HepG2 (cell line): ENCODE data around the gene SULT6B1. TPM values are rescaled to one million over a fixed set of nuclear protein-coding genes. Genes with fewer than 3 reads are reported as not detected.

Experiments used
- ATAC-seq: fragments of 200-7000 bp; cut with Tn5 transposase; 3 replicates; pipeline ENCODE4 v1.9.1; 2020; ENCODE audit warnings: mild to moderate bottlenecking, moderate library complexity
- BruUV-seq: library from RNA; stranded (reverse); fragments of 400-500 nt; replicated peaks from 2 replicates; lab custom pipeline; 2021; lab: Mats Ljungman, UMichigan
- CTCF ChIA-PET: fragments of 300-600 bp; formaldehyde crosslinking; extraction: SDS; loops from one replicate; lab custom pipeline; 2021; ENCODE audit warnings: low total read pairs, inconsistent platforms, low intra/inter-chr PET ratio; lab: Yijun Ruan, JAX
- POLR2A ChIA-PET: fragments of 350-600 bp; sonication (Branson Sonifier 250); formaldehyde crosslinking; loops from one replicate; lab custom pipeline; 2020; ENCODE audit warnings: antibody characterized with exemption, inconsistent platforms; lab: Yijun Ruan, JAX
- DNase-seq: peaks from one replicate; pipeline ENCODE4 v3.0.0-alpha.2; 2015; ENCODE audit warnings: low spot score
- FAIRE-seq: peaks from 3 replicates; lab custom pipeline; 2011; peaks lifted over from hg19 to GRCh38; lab: Jason Lieb, UNC
- H2AFZ ChIP-seq: one replicate; pipeline ENCODE4 v1.6.1; 2011; ENCODE audit warnings: low read length, inconsistent platforms
- H3K27ac ChIP-seq: fragments of 300-600 bp; 3 replicates; pipeline ENCODE4 v1.8.0; 2011; ENCODE audit warnings: mixed run types, mild to moderate bottlenecking, mixed read lengths, low read length, inconsistent platforms; ENCODE audit not compliant: insufficient read depth; ENCODE audit errors: extremely low read length
- H3K27me3 ChIP-seq, 2 experiments: fragments of 200-600 bp in 1 of 2; 2 replicates in 1 of 2; 3 replicates in 1 of 2; pipeline versions ENCODE4 v1.6.0 to v1.8.0; 2011; ENCODE audit warnings: low read length in 2 of 2, mild to moderate bottlenecking in 2 of 2, moderate library complexity in 2 of 2, inconsistent platforms in 1 of 2; ENCODE audit not compliant: insufficient read depth in 2 of 2, control insufficient read depth in 1 of 2
- H3K36me3 ChIP-seq, 2 experiments: fragments of 200-600 bp in 1 of 2; replicated peaks in 1 of 2; 2 replicates in 1 of 2; 3 replicates in 1 of 2; pipeline versions ENCODE4 v1.5.1 to v1.8.0; 2011; ENCODE audit warnings: low read length in 2 of 2, inconsistent platforms in 1 of 2; ENCODE audit not compliant: insufficient read depth in 2 of 2, control insufficient read depth in 1 of 2
- H3K4me1 ChIP-seq: 2 replicates; pipeline ENCODE4 v1.5.1; 2012; ENCODE audit warnings: low read length, inconsistent platforms; ENCODE audit not compliant: insufficient read depth
- H3K4me2 ChIP-seq: 2 replicates; pipeline ENCODE4 v1.6.0; 2011; ENCODE audit warnings: low read depth, low read length, inconsistent platforms
- H3K4me3 ChIP-seq, 3 experiments: fragments of 200-600 bp in 1 of 3; sonication (generic), shearing (Covaris generic) in 1 of 3; replicated peaks in 1 of 3; 2 replicates each; pipeline ENCODE4 v1.5.1; 2011 to 2016; ENCODE audit warnings: low read length in 3 of 3, inconsistent platforms in 2 of 3, low read depth in 2 of 3, mild to moderate bottlenecking in 2 of 3, control low read depth in 1 of 3, mixed read lengths in 1 of 3; ENCODE audit not compliant: insufficient read depth in 1 of 3
- H3K79me2 ChIP-seq: one replicate; pipeline ENCODE4 v1.6.1; 2011; ENCODE audit warnings: low read length, inconsistent platforms; ENCODE audit not compliant: insufficient read depth
- H3K9ac ChIP-seq: 2 replicates; pipeline ENCODE4 v1.6.0; 2011; ENCODE audit warnings: mild to moderate bottlenecking, low read depth, low read length, inconsistent platforms; ENCODE audit not compliant: insufficient read depth
- H3K9me3 ChIP-seq: 2 replicates; pipeline ENCODE4 v1.5.1; 2012; ENCODE audit warnings: mild to moderate bottlenecking, low read length
- H4K20me1 ChIP-seq: 2 replicates; pipeline ENCODE4 v1.6.0; 2011; ENCODE audit warnings: inconsistent platforms, mild to moderate bottlenecking, low read length, moderate library complexity; ENCODE audit not compliant: insufficient read depth
- ATF7 ChIP-seq, 2 experiments: fragments of 450-650 bp in 1 of 2; sonication (generic) in 1 of 2; formaldehyde crosslinking in 1 of 2; IDR thresholded peaks; 2 replicates each; pipeline versions ENCODE4 v1.4.0 to v1.6.1; 2016 to 2020; ENCODE audit warnings: antibody characterized with exemption in 1 of 2, mild to moderate bottlenecking in 1 of 2, missing genetic modification reagents in 1 of 2
- KAT8 ChIP-seq: IDR thresholded peaks from 2 replicates; pipeline ENCODE4 v1.6.1; 2016; ENCODE audit warnings: missing genetic modification reagents, missing compliant biosample characterization
- MTA3 ChIP-seq: sonication (generic); formaldehyde crosslinking; IDR thresholded peaks from 2 replicates; pipeline ENCODE4 v1.4.0; 2020; ENCODE audit warnings: missing genetic modification reagents
- SAFB2 ChIP-seq: sonication (generic); formaldehyde crosslinking; IDR thresholded peaks from 2 replicates; pipeline ENCODE4 v1.5.1; 2020; ENCODE audit warnings: missing genetic modification reagents, low read depth, mild to moderate bottlenecking, borderline replicate concordance
- SRSF4 ChIP-seq: fragments of 200-400 bp; formaldehyde crosslinking; IDR thresholded peaks from one replicate; pipeline ENCODE4 v1.6.1; 2018; ENCODE audit warnings: mild to moderate bottlenecking, low read depth, low read length, moderate library complexity; ENCODE audit not compliant: poor library complexity, severe bottlenecking
- ZEB1 ChIP-seq: IDR thresholded peaks from 2 replicates; pipeline ENCODE4 v1.6.1; 2012; ENCODE audit warnings: mild to moderate bottlenecking, low read depth, inconsistent platforms; ENCODE audit not compliant: insufficient replicate concordance
- ZNF282 ChIP-seq: fragments of 450-650 bp; IDR thresholded peaks from 2 replicates; pipeline ENCODE4 v1.6.1; 2018; ENCODE audit not compliant: partially characterized antibody
- ZNF30 ChIP-seq: sonication (generic); formaldehyde crosslinking; IDR thresholded peaks from 2 replicates; pipeline ENCODE4 v1.5.0; 2020; ENCODE audit warnings: mild to moderate bottlenecking, missing genetic modification reagents
- ZNF354B ChIP-seq: sonication (generic); formaldehyde crosslinking; IDR thresholded peaks from 2 replicates; pipeline ENCODE4 v1.8.0; 2022; ENCODE audit warnings: mild to moderate bottlenecking, missing genetic modification reagents
- ZNF496 ChIP-seq: sonication (generic); formaldehyde crosslinking; IDR thresholded peaks from 2 replicates; pipeline ENCODE4 v1.8.1; 2023; ENCODE audit warnings: mild to moderate bottlenecking, moderate library complexity, missing genetic modification reagents; ENCODE audit not compliant: insufficient replicate concordance
- WGBS: methylation state at CpG from one replicate; pipeline ENCODE4 v1.1.6; 2017; ENCODE audit warnings: low lambda C conversion rate; 5-methylcytosine and 5-hydroxymethylcytosine counted together
- in situ Hi-C: cut with HindIII; loops from 2 replicates; pipeline ENCODE4 v1.10.0; 2017; ENCODE audit warnings: low pct_unique_long_range_greater_than_20kb; ENCODE audit not compliant: extremely low pct_ligation_motif_present
- intact Hi-C: fragments of 100-400 bp; cut with micrococcal nuclease; formaldehyde crosslinking; loops from one replicate; pipeline ENCODE4 v1.10.0; 2022; ENCODE audit not compliant: unreplicated experiment
- polyA plus RNA-seq, 8 experiments: library from polyadenylated mRNA; depleted of rRNA in 3 of 8; stranded (reverse) in 7 of 8; unstranded in 1 of 8; fragments of >200 nt; fragmentation: Illumina TruSeq in 4 of 8; extraction: Trizol in 4 of 8; gene quantifications; 2 replicates each; pipeline versions ENCODE4 v1.2.1 to v1.2.3, GENCODE V29; 2011 to 2016; ENCODE audit warnings: low read depth in 4 of 8, missing spikeins in 1 of 8, mixed read lengths in 1 of 8; ENCODE audit not compliant: insufficient read depth in 1 of 8
- total RNA-seq, 5 experiments: library from RNA; depleted of rRNA; stranded (reverse); fragments of >200 nt; fragmentation: Illumina TruSeq; extraction: Trizol; gene quantifications; 2 replicates each; pipeline ENCODE4 v1.2.3, GENCODE V29; 2016; ENCODE audit warnings: low read depth in 1 of 5
- TF ChIP-seq, protein P1 (sequence below): IDR thresholded peaks from 2 replicates; pipeline ENCODE4 v1.6.1; 2016; ENCODE audit warnings: missing biosample characterization, missing genetic modification reagents, low read depth
- TF ChIP-seq, protein P2 (sequence below): sonication (generic); formaldehyde crosslinking; IDR thresholded peaks from 2 replicates; pipeline ENCODE4 v1.5.0; 2020; ENCODE audit warnings: mild to moderate bottlenecking, missing genetic modification reagents, borderline replicate concordance

The SULT6B1 gene
- total and polyA plus RNA-seq, 2 of the 13 experiments (the other 11 are each of a cell fraction or from before 2014, with no cell fraction given), result not detected

DNA sequence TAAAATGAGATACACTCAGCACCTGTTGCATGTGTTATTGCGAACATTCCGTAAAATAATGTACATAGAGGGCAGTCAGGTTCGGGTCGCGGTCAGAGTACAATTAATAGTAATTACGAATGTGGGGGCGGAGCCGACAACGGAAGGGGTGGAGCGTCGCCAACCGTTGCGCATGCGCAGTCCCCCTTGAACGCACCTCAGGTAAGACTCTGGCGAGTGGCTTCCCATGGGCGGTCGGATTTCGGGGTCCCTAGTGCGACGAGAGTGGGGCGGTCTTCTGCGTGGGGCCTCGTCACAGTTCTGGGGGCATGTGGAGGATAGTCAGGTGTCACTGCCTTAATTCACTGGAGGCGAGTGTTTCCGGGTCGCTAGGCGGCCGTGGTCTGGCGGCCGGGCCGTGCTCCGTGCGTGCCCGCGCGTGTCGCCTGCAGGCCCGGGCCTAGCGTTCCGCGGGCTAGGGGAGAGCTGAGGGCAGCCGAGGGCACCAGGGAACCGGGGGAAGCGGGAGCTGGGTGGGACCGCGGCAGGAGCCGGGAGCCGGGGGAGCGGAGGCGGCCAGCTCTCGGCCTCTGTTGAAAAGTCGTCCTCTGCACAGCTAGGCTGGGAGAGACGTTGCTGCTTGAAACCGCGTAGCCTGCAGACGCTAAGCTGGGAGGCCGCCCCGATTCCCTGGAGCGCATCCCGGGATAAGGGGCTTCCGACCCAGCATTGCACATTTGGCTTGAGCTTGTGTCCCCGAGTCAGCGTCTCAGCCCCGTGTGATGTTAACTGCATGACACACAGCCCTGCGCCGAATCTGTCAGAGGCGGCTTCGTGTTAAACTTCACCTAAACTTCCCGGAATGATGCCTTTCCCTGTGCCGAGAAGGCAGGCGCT is 8.1 kb upstream of the SULT6B1 start, which contains the start of gene CEBPZOS:
TSS of gene CEBPZOS (plus strand) at position 177 of the 876 bp plus-strand sequence. CDS start 3,209 bp downstream, outside the sequence.
- in situ Hi-C loops, result no loop called here
- ATAC-seq (peak; percentile 87), FAIRE-seq (peak; percentile 83), DNase-seq (peak; percentile 80)
- H3K36me3 ChIP-seq, result peaks cover 3 to 17% of the 10 kb centered on the region in 2 experiments; a peak in 4 of 5 replicates
- POLR2A ChIA-PET, result interaction anchor here (0.7 to 2.5 kb wide), 8 partner anchors 10 to 112 kb away, joined by 3 to 14 read pairs (median 3); partner anchors contain the start of genes CEBPZ, EIF2AK2, GPATCH11 and HEATR5B
- H4K20me1 ChIP-seq, result no peaks in the 10 kb centered on the region; the same call in 1 of the 2 replicates
- H3K4me1 ChIP-seq, result peaks cover 34% of the 10 kb centered on the region
- H3K27ac ChIP-seq, result peak within 1 kb of the TSS; percentile 70
- peak within 1 kb of the TSS; percentile 97 for H2AFZ ChIP-seq
- BruUV-seq, result no TSS peak
- peaks cover 2 to 3% of the 10 kb centered on the region in 2 experiments; a peak in 1 of 5 replicates for H3K27me3 ChIP-seq
- intact Hi-C loops, result loop anchor here (2.0 kb wide), 3 partner anchors 28 to 40 kb away; partner anchors contain the start of genes CEBPZ, EIF2AK2 and NDUFAF7
- H3K9me3 ChIP-seq, result no peaks in the 10 kb centered on the region
- 1% methylated on average over 48 of the region's 72 CpGs for WGBS
- CTCF ChIA-PET, result no interaction called here
- peak within 1 kb of the TSS; percentile 90 for H3K9ac ChIP-seq
- H3K4me3 ChIP-seq, result peak within 1 kb of the TSS; percentile 78 to 91 (median 90)
- peaks cover 38% of the 10 kb centered on the region for H3K79me2 ChIP-seq
- H3K4me2 ChIP-seq, result peak within 1 kb of the TSS; percentile 92
- no peak for TF ChIP-seq MTA3 (CRISPR knock-in tag)
- no peak for TF ChIP-seq ZNF282
- TF ChIP-seq ZEB1, result no peak
- TF ChIP-seq ZNF30 (CRISPR knock-in tag), result peak; percentile 93
- no peak for TF ChIP-seq SRSF4
- TF ChIP-seq, protein P1, sequence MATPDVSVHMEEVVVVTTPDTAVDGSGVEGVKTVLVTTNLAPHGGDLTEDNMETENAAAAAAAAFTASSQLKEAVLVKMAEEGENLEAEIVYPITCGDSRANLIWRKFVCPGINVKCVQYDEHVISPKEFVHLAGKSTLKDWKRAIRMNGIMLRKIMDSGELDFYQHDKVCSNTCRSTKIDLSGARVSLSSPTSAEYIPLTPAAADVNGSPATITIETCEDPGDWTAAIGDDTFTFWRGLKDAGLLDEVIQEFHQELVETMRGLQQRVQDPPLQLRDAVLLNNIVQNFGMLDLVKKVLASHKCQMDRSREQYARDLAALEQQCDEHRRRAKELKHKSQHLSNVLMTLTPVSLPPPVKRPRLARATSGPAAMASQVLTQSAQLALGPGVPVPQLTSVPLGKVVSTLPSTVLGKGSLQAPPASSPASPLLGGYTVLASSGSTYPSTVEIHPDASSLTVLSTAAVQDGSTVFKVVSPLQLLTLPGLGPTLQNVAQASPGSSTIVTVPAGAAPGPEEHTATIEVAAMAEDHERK, result peak; percentile 61
- no peak; the same call in none of the 2 replicates for TF ChIP-seq KAT8 (CRISPR knock-in tag)
- TF ChIP-seq ATF7 (IDR thresholded peaks at IDR 0.05), result no peak
- TF ChIP-seq ATF7 (CRISPR knock-in tag; IDR thresholded peaks at IDR 0.05), result no peak
- peak; percentile 97 for TF ChIP-seq SAFB2
- TF ChIP-seq ZNF354B, result peak; percentile 52; the same call in 1 of the 2 replicates
- no peak for TF ChIP-seq ZNF496
- TF ChIP-seq, protein P2, sequence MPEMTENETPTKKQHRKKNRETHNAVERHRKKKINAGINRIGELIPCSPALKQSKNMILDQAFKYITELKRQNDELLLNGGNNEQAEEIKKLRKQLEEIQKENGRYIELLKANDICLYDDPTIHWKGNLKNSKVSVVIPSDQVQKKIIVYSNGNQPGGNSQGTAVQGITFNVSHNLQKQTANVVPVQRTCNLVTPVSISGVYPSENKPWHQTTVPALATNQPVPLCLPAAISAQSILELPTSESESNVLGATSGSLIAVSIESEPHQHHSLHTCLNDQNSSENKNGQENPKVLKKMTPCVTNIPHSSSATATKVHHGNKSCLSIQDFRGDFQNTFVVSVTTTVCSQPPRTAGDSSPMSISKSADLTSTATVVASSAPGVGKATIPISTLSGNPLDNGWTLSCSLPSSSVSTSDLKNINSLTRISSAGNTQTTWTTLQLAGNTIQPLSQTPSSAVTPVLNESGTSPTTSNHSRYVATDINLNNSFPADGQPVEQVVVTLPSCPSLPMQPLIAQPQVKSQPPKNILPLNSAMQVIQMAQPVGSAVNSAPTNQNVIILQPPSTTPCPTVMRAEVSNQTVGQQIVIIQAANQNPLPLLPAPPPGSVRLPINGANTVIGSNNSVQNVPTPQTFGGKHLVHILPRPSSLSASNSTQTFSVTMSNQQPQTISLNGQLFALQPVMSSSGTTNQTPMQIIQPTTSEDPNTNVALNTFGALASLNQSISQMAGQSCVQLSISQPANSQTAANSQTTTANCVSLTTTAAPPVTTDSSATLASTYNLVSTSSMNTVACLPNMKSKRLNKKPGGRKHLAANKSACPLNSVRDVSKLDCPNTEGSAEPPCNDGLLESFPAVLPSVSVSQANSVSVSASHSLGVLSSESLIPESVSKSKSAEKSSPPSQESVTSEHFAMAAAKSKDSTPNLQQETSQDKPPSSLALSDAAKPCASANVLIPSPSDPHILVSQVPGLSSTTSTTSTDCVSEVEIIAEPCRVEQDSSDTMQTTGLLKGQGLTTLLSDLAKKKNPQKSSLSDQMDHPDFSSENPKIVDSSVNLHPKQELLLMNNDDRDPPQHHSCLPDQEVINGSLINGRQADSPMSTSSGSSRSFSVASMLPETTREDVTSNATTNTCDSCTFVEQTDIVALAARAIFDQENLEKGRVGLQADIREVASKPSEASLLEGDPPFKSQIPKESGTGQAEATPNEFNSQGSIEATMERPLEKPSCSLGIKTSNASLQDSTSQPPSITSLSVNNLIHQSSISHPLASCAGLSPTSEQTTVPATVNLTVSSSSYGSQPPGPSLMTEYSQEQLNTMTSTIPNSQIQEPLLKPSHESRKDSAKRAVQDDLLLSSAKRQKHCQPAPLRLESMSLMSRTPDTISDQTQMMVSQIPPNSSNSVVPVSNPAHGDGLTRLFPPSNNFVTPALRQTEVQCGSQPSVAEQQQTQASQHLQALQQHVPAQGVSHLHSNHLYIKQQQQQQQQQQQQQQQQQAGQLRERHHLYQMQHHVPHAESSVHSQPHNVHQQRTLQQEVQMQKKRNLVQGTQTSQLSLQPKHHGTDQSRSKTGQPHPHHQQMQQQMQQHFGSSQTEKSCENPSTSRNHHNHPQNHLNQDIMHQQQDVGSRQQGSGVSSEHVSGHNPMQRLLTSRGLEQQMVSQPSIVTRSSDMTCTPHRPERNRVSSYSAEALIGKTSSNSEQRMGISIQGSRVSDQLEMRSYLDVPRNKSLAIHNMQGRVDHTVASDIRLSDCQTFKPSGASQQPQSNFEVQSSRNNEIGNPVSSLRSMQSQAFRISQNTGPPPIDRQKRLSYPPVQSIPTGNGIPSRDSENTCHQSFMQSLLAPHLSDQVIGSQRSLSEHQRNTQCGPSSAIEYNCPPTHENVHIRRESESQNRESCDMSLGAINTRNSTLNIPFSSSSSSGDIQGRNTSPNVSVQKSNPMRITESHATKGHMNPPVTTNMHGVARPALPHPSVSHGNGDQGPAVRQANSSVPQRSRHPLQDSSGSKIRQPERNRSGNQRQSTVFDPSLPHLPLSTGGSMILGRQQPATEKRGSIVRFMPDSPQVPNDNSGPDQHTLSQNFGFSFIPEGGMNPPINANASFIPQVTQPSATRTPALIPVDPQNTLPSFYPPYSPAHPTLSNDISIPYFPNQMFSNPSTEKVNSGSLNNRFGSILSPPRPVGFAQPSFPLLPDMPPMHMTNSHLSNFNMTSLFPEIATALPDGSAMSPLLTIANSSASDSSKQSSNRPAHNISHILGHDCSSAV (CRISPR knock-in tag), result no peak; the same call in 1 of the 2 replicates
